B cell (primary cell): ENCODE results near the gene KCNA3. TPM values are rescaled to one million over a fixed set of nuclear protein-coding genes. Genes with fewer than 3 reads are reported as not detected.
A peak's percentile ranks its signal among the peaks of the same experiment; 100 is the strongest.

Experiments
- ATAC-seq: fragments of 200-7000 bp; cut with Tn5 transposase; one replicate; pipeline ENCODE4 v1.10.0; 2021; ENCODE audit warnings: low read depth, mild to moderate bottlenecking, moderate number of reproducible peaks, moderate library complexity
- CTCF ChIA-PET: fragments of 350-600 bp; sonication (Branson Sonifier 250); formaldehyde crosslinking; loops from one replicate; lab custom pipeline; 2021; ENCODE audit warnings: antibody characterized with exemption, inconsistent platforms; lab: Charles Lee
- POLR2A ChIA-PET: fragments of 350-600 bp; sonication (Branson Sonifier 250); formaldehyde crosslinking; loops from one replicate; lab custom pipeline; 2021; ENCODE audit warnings: antibody characterized with exemption; lab: Charles Lee
- DNase-seq: peaks from one replicate; pipeline ENCODE4 v3.0.0; 2013
- H2AFZ ChIP-seq: 2 replicates; pipeline ENCODE4 v1.6.1; 2012; ENCODE audit warnings: mild to moderate bottlenecking, low read depth, low read length; ENCODE audit not compliant: insufficient read depth, poor library complexity, severe bottlenecking
- H3K27ac ChIP-seq, 2 donors: 1 replicate in 1 of 2; 2 replicates in 1 of 2; pipeline ENCODE4 v1.5.1; 2012 to 2013; ENCODE audit warnings: low read length in 2 of 2, mild to moderate bottlenecking in 2 of 2, moderate library complexity in 1 of 2
- H3K27me3 ChIP-seq, 4 experiments: fragments of 200-600 bp in 1 of 4; sonication (generic) in 1 of 4; replicated peaks in 1 of 4; 1 replicate in 2 of 4; 2 replicates in 2 of 4; pipeline versions ENCODE4 v1.6.1 to v1.7.0; 2013 to 2016; ENCODE audit warnings: low read length in 3 of 4, mild to moderate bottlenecking in 2 of 4, mixed read lengths in 1 of 4, moderate library complexity in 1 of 4; ENCODE audit not compliant: insufficient read depth in 4 of 4, control insufficient read depth in 3 of 4; ENCODE audit errors: control extremely low read depth in 1 of 4
- H3K36me3 ChIP-seq, 2 experiments: replicated peaks in 1 of 2; 1 replicate in 1 of 2; 2 replicates in 1 of 2; pipeline versions ENCODE4 v1.6.1 to v1.7.1; 2013; ENCODE audit warnings: low read length in 1 of 2; ENCODE audit not compliant: insufficient read depth in 2 of 2, control insufficient read depth in 1 of 2; ENCODE audit errors: control extremely low read depth in 1 of 2, extremely low read depth in 1 of 2
- H3K4me1 ChIP-seq, 2 donors: fragments of 200-600 bp in 1 of 2; sonication (generic) in 1 of 2; 1 replicate in 1 of 2; 2 replicates in 1 of 2; pipeline versions ENCODE4 v1.5.1 to v1.6.1; 2013 to 2017; ENCODE audit warnings: low read length in 2 of 2; ENCODE audit not compliant: control insufficient read depth in 2 of 2, insufficient read depth in 2 of 2
- H3K4me2 ChIP-seq: replicated peaks from 2 replicates; pipeline ENCODE3; 2012; ENCODE audit warnings: mild to moderate bottlenecking, low read depth, low read length; ENCODE audit not compliant: poor library complexity, severe bottlenecking
- H3K4me3 ChIP-seq, 5 experiments: fragments of 200-600 bp in 1 of 5; sonication (generic) in 1 of 5; 1 replicate in 3 of 5; 2 replicates in 2 of 5; pipeline versions ENCODE4 v1.5.1 to v1.7.0; 2011 to 2016; ENCODE audit warnings: low read length in 4 of 5, mild to moderate bottlenecking in 4 of 5, low read depth in 2 of 5, control low read depth in 1 of 5, moderate library complexity in 1 of 5; ENCODE audit not compliant: insufficient read depth in 1 of 5; ENCODE audit errors: control extremely low read depth in 1 of 5, extremely low read depth in 1 of 5
- H3K79me2 ChIP-seq: fragments of 200-600 bp; sonication (generic); one replicate; pipeline ENCODE4 v1.6.0; 2016; ENCODE audit warnings: low read length; ENCODE audit not compliant: control insufficient read depth, insufficient read depth
- H3K9ac ChIP-seq: fragments of 200-600 bp; sonication (generic); 2 replicates; pipeline ENCODE4 v1.6.1; 2017; ENCODE audit warnings: mild to moderate bottlenecking, low read length, moderate library complexity
- H3K9me3 ChIP-seq, 3 donors: one replicate each; pipeline versions ENCODE4 v1.6.1 to v1.7.1; 2013; ENCODE audit warnings: low read length in 2 of 3; ENCODE audit not compliant: control insufficient read depth in 2 of 3, insufficient read depth in 1 of 3; ENCODE audit errors: control extremely low read depth in 1 of 3
- H4K20me1 ChIP-seq: 2 replicates; pipeline ENCODE4 v1.6.0; 2012; ENCODE audit warnings: mild to moderate bottlenecking, low read length; ENCODE audit not compliant: insufficient read depth, control insufficient read depth, poor library complexity, severe bottlenecking
- H3K27ac Mint-ChIP-seq: one replicate; pipeline ENCODE4 v1.8.0; 2021; ENCODE audit warnings: mixed read lengths
- H3K27me3 Mint-ChIP-seq: one replicate; pipeline ENCODE4 v1.8.0; 2021; ENCODE audit warnings: mixed read lengths
- H3K4me1 Mint-ChIP-seq: one replicate; pipeline ENCODE4 v1.8.0; 2021; ENCODE audit warnings: mixed read lengths
- H3K4me3 Mint-ChIP-seq: one replicate; pipeline ENCODE4 v1.8.0; 2021; ENCODE audit warnings: mixed read lengths
- H3K9me3 Mint-ChIP-seq: one replicate; pipeline ENCODE4 v1.8.0; 2022; ENCODE audit warnings: mixed read lengths; ENCODE audit not compliant: insufficient read depth
- EZH2 ChIP-seq: IDR thresholded peaks from 2 replicates; pipeline ENCODE4 v1.6.1; 2012; ENCODE audit warnings: borderline replicate concordance, low read depth, mild to moderate bottlenecking, moderate library complexity, low read length; ENCODE audit not compliant: insufficient read depth, poor library complexity, severe bottlenecking
- WGBS: methylation state at CpG from one replicate; pipeline ENCODE4 v1.1.5; 2013; ENCODE audit warnings: missing lambda C conversion rate; ENCODE audit not compliant: insufficient coverage; 5-methylcytosine and 5-hydroxymethylcytosine counted together
- intact Hi-C: fragments of 100-400 bp; cut with micrococcal nuclease; formaldehyde crosslinking; loops from one replicate; pipeline ENCODE4 v1.10.0; 2022
- polyA plus RNA-seq: library from polyadenylated mRNA; depleted of rRNA; stranded (reverse); fragments of >200 nt; gene quantifications from 2 replicates; pipeline ENCODE4 v1.2.3, GENCODE V29; 2012
- total RNA-seq, 2 donors: library from RNA; stranded (reverse); fragments of 120-200 nt in 1 of 2; gene quantifications; 1 replicate in 1 of 2; 2 replicates in 1 of 2; pipeline versions ENCODE4 v1.2.3 to v1.2.4, GENCODE V29; 2013 to 2022
- TF ChIP-seq, protein P1 (sequence below): fragments of 200-600 bp; IDR thresholded peaks from one replicate; pipeline ENCODE4 v1.8.0; 2022; ENCODE audit warnings: antibody characterized with exemption, mild to moderate bottlenecking

Gene KCNA3
- total and polyA plus RNA-seq, 2 donors (not counting 1 experiment from before 2014, with no cell fraction given), result 17.5 to 60.0 TPM

GRCh38 chr1:110672001-110672752 is 2.6 kb downstream of the KCNA3 start:
- ChIA-PET CTCF (interaction anchor here (0.9 to 3.7 kb wide), 8 partner anchors 14 to 94 kb away, joined by 3 to 29 read pairs (median 7); no protein-coding TSS in a partner anchor), POLR2A (interaction anchor here (0.7 to 1.8 kb wide), 2 partner anchors 38 to 155 kb away, joined by 3 to 6 read pairs; no protein-coding TSS in a partner anchor)
- peaks cover 5% of the 10 kb centered on the region for H4K20me1 ChIP-seq
- peak overlapping the region; percentile 53 for H2AFZ ChIP-seq
- H3K79me2 ChIP-seq, result peaks cover 40% of the 10 kb centered on the region
- peaks cover 38 to 52% of the 10 kb centered on the region in 2 donors for H3K4me1 ChIP-seq
- no peak for TF ChIP-seq EZH2
- TF ChIP-seq, protein P1, sequence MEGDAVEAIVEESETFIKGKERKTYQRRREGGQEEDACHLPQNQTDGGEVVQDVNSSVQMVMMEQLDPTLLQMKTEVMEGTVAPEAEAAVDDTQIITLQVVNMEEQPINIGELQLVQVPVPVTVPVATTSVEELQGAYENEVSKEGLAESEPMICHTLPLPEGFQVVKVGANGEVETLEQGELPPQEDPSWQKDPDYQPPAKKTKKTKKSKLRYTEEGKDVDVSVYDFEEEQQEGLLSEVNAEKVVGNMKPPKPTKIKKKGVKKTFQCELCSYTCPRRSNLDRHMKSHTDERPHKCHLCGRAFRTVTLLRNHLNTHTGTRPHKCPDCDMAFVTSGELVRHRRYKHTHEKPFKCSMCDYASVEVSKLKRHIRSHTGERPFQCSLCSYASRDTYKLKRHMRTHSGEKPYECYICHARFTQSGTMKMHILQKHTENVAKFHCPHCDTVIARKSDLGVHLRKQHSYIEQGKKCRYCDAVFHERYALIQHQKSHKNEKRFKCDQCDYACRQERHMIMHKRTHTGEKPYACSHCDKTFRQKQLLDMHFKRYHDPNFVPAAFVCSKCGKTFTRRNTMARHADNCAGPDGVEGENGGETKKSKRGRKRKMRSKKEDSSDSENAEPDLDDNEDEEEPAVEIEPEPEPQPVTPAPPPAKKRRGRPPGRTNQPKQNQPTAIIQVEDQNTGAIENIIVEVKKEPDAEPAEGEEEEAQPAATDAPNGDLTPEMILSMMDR, result no peak
- peaks cover 0 to 7% (median 0%) of the 10 kb centered on the region in 3 donors for H3K9me3 ChIP-seq
- ATAC-seq, result no peak
- no peaks in the 10 kb centered on the region for H3K9me3 Mint-ChIP-seq
- peak overlapping the region; percentile 72 for H3K9ac ChIP-seq
- intact Hi-C loops, result loop anchor here (1.0 to 10.0 kb wide), 7 partner anchors 13 to 545 kb away; no protein-coding TSS in a partner anchor
- WGBS, result 0% methylated on average over 3 of the region's 12 CpGs
- DNase-seq, result peak; percentile 62
- peak overlapping the region; percentile 94 for H3K4me2 ChIP-seq
- H3K4me1 Mint-ChIP-seq, result peaks cover 63% of the 10 kb centered on the region
- no peaks in the 10 kb centered on the region for H3K27me3 Mint-ChIP-seq
- peak overlapping the region; percentile 81 for H3K27ac Mint-ChIP-seq
- H3K27me3 ChIP-seq, result no peaks in the 10 kb centered on the region
- peak overlapping the region; percentile 84 for H3K4me3 Mint-ChIP-seq
- H3K27ac ChIP-seq, result peak overlapping the region; percentile 68 to 76
- H3K4me3 ChIP-seq, result peak overlapping the region; percentile 50 to 75 (median 65)
- H3K36me3 ChIP-seq, result peaks cover 0 to 6% of the 10 kb centered on the region in 2 experiments

DNA sequence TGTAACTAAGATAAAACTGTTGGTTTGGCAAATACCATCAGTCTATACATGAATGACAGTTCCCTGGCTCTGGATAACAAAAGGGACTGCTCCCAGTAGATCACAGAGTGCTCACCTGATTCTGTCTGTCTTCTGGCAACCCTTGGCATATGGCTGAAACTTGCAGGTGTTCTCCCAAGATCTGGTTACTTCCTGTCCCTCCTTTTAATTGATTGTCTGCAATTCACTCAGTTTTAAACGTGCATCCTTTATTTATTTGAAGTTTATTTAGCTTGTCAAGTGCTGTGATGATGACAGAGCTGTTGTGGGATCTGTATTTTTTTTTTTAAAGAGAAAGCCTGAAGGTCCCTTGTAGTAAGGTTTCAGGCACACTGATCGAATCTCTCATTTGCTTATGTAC is 3.4 kb downstream of the KCNA3 start:
- no CpG with 5 or more reads among the region's 2 CpGs for WGBS
- Histone ChIP-seq H3K27ac (peak overlapping the region; percentile 68 to 76), H4K20me1 (peaks cover 5% of the 10 kb centered on the region), H3K9ac (peak overlapping the region; percentile 72), H2AFZ (no peak overlapping the region), H3K9me3 (peaks cover 0 to 7% (median 0%) of the 10 kb centered on the region in 3 donors), H3K4me1 (peaks cover 38 to 52% of the 10 kb centered on the region in 2 donors), H3K4me3 (peak overlapping the region in 4 of 5 experiments; percentile 50 to 67 (median 62)), H3K27me3 (no peaks in the 10 kb centered on the region), H3K36me3 (peaks cover 0 to 11% of the 10 kb centered on the region in 2 experiments), H3K79me2 (peaks cover 40% of the 10 kb centered on the region), H3K4me2 (peak overlapping the region; percentile 94)
- TF ChIP-seq, protein P1, result no peak
- TF ChIP-seq EZH2, result no peak
- H3K27me3 Mint-ChIP-seq, result no peaks in the 10 kb centered on the region
- CTCF ChIA-PET, result interaction anchor here (0.9 to 3.7 kb wide), 3 partner anchors 37 to 95 kb away, joined by 5 to 29 read pairs (median 7); no protein-coding TSS in a partner anchor
- H3K4me3 Mint-ChIP-seq, result peak overlapping the region; percentile 84
- ATAC-seq (no peak), DNase-seq (peak; percentile 17)
- peak overlapping the region; percentile 81 for H3K27ac Mint-ChIP-seq
- no peaks in the 10 kb centered on the region for H3K9me3 Mint-ChIP-seq
- intact Hi-C loops, result loop anchor here (1.0 to 10.0 kb wide), 4 partner anchors 8 to 546 kb away; no protein-coding TSS in a partner anchor
- POLR2A ChIA-PET, result interaction anchor here (1.8 kb wide), 1 partner anchor 37 kb away, joined by 6 read pairs; no protein-coding TSS in a partner anchor
- peaks cover 61% of the 10 kb centered on the region for H3K4me1 Mint-ChIP-seq
